HepG2 (cell line): ENCODE measurements around the gene GALNTL6. TPM values are rescaled to one million over a fixed set of nuclear protein-coding genes. Genes with fewer than 3 reads are reported as not detected.

ENCODE experiments used
- ATAC-seq: fragments of 200-7000 bp; cut with Tn5 transposase; 3 replicates; pipeline ENCODE4 v1.9.1; 2020; ENCODE audit warnings: mild to moderate bottlenecking, moderate library complexity
- BruUV-seq: library from RNA; stranded (reverse); fragments of 400-500 nt; replicated peaks from 2 replicates; lab custom pipeline; 2021; lab: Mats Ljungman, UMichigan
- CTCF ChIA-PET: fragments of 300-600 bp; formaldehyde crosslinking; extraction: SDS; loops from one replicate; lab custom pipeline; 2021; ENCODE audit warnings: low total read pairs, inconsistent platforms, low intra/inter-chr PET ratio; lab: Yijun Ruan, JAX
- POLR2A ChIA-PET: fragments of 350-600 bp; sonication (Branson Sonifier 250); formaldehyde crosslinking; loops from one replicate; lab custom pipeline; 2020; ENCODE audit warnings: antibody characterized with exemption, inconsistent platforms; lab: Yijun Ruan, JAX
- DNase-seq: peaks from one replicate; pipeline ENCODE4 v3.0.0-alpha.2; 2015; ENCODE audit warnings: low spot score
- FAIRE-seq: peaks from 3 replicates; lab custom pipeline; 2011; peaks lifted over from hg19 to GRCh38; lab: Jason Lieb, UNC
- H2AFZ ChIP-seq: one replicate; pipeline ENCODE4 v1.6.1; 2011; ENCODE audit warnings: low read length, inconsistent platforms
- H3K27ac ChIP-seq: fragments of 300-600 bp; 3 replicates; pipeline ENCODE4 v1.8.0; 2011; ENCODE audit warnings: mixed run types, mild to moderate bottlenecking, mixed read lengths, low read length, inconsistent platforms; ENCODE audit not compliant: insufficient read depth; ENCODE audit errors: extremely low read length
- H3K27me3 ChIP-seq, 2 experiments: fragments of 200-600 bp in 1 of 2; 2 replicates in 1 of 2; 3 replicates in 1 of 2; pipeline versions ENCODE4 v1.6.0 to v1.8.0; 2011; ENCODE audit warnings: low read length in 2 of 2, mild to moderate bottlenecking in 2 of 2, moderate library complexity in 2 of 2, inconsistent platforms in 1 of 2; ENCODE audit not compliant: insufficient read depth in 2 of 2, control insufficient read depth in 1 of 2
- H3K36me3 ChIP-seq, 2 experiments: fragments of 200-600 bp in 1 of 2; replicated peaks in 1 of 2; 2 replicates in 1 of 2; 3 replicates in 1 of 2; pipeline versions ENCODE4 v1.5.1 to v1.8.0; 2011; ENCODE audit warnings: low read length in 2 of 2, inconsistent platforms in 1 of 2; ENCODE audit not compliant: insufficient read depth in 2 of 2, control insufficient read depth in 1 of 2
- H3K4me1 ChIP-seq: 2 replicates; pipeline ENCODE4 v1.5.1; 2012; ENCODE audit warnings: low read length, inconsistent platforms; ENCODE audit not compliant: insufficient read depth
- H3K4me2 ChIP-seq: 2 replicates; pipeline ENCODE4 v1.6.0; 2011; ENCODE audit warnings: low read depth, low read length, inconsistent platforms
- H3K4me3 ChIP-seq, 3 experiments: fragments of 200-600 bp in 1 of 3; sonication (generic), shearing (Covaris generic) in 1 of 3; replicated peaks in 1 of 3; 2 replicates each; pipeline ENCODE4 v1.5.1; 2011 to 2016; ENCODE audit warnings: low read length in 3 of 3, inconsistent platforms in 2 of 3, low read depth in 2 of 3, mild to moderate bottlenecking in 2 of 3, control low read depth in 1 of 3, mixed read lengths in 1 of 3; ENCODE audit not compliant: insufficient read depth in 1 of 3
- H3K79me2 ChIP-seq: one replicate; pipeline ENCODE4 v1.6.1; 2011; ENCODE audit warnings: low read length, inconsistent platforms; ENCODE audit not compliant: insufficient read depth
- H3K9ac ChIP-seq: 2 replicates; pipeline ENCODE4 v1.6.0; 2011; ENCODE audit warnings: mild to moderate bottlenecking, low read depth, low read length, inconsistent platforms; ENCODE audit not compliant: insufficient read depth
- H3K9me3 ChIP-seq: 2 replicates; pipeline ENCODE4 v1.5.1; 2012; ENCODE audit warnings: mild to moderate bottlenecking, low read length
- H4K20me1 ChIP-seq: 2 replicates; pipeline ENCODE4 v1.6.0; 2011; ENCODE audit warnings: inconsistent platforms, mild to moderate bottlenecking, low read length, moderate library complexity; ENCODE audit not compliant: insufficient read depth
- FOXM1 ChIP-seq: sonication (generic); formaldehyde crosslinking; IDR thresholded peaks from 2 replicates; pipeline ENCODE4 v1.5.0; 2020; ENCODE audit warnings: missing genetic modification reagents
- NFIB ChIP-seq: sonication (generic); formaldehyde crosslinking; IDR thresholded peaks from 2 replicates; pipeline ENCODE4 v1.9.0; 2021; ENCODE audit warnings: missing genetic modification reagents, mild to moderate bottlenecking, borderline replicate concordance
- ZNF543 ChIP-seq: sonication (generic); formaldehyde crosslinking; IDR thresholded peaks from 2 replicates; pipeline ENCODE4 v1.4.0; 2020; ENCODE audit warnings: mild to moderate bottlenecking, missing genetic modification reagents
- ZNF709 ChIP-seq: sonication (generic); formaldehyde crosslinking; IDR thresholded peaks from 2 replicates; pipeline ENCODE4 v1.5.0; 2020; ENCODE audit warnings: mild to moderate bottlenecking, missing genetic modification reagents
- WGBS: methylation state at CpG from one replicate; pipeline ENCODE4 v1.1.6; 2017; ENCODE audit warnings: low lambda C conversion rate; 5-methylcytosine and 5-hydroxymethylcytosine counted together
- in situ Hi-C: cut with HindIII; loops from 2 replicates; pipeline ENCODE4 v1.10.0; 2017; ENCODE audit warnings: low pct_unique_long_range_greater_than_20kb; ENCODE audit not compliant: extremely low pct_ligation_motif_present
- intact Hi-C: fragments of 100-400 bp; cut with micrococcal nuclease; formaldehyde crosslinking; loops from one replicate; pipeline ENCODE4 v1.10.0; 2022; ENCODE audit not compliant: unreplicated experiment
- polyA plus RNA-seq, 8 experiments: library from polyadenylated mRNA; depleted of rRNA in 3 of 8; stranded (reverse) in 7 of 8; unstranded in 1 of 8; fragments of >200 nt; fragmentation: Illumina TruSeq in 4 of 8; extraction: Trizol in 4 of 8; gene quantifications; 2 replicates each; pipeline versions ENCODE4 v1.2.1 to v1.2.3, GENCODE V29; 2011 to 2016; ENCODE audit warnings: low read depth in 4 of 8, missing spikeins in 1 of 8, mixed read lengths in 1 of 8; ENCODE audit not compliant: insufficient read depth in 1 of 8
- total RNA-seq, 5 experiments: library from RNA; depleted of rRNA; stranded (reverse); fragments of >200 nt; fragmentation: Illumina TruSeq; extraction: Trizol; gene quantifications; 2 replicates each; pipeline ENCODE4 v1.2.3, GENCODE V29; 2016; ENCODE audit warnings: low read depth in 1 of 5

Gene GALNTL6
- total and polyA plus RNA-seq, 2 of the 13 experiments (the other 11 are each of a cell fraction or from before 2014, with no cell fraction given) = not detected

GRCh38 chr4:171793723-171794122 lies 19.5 kb upstream of the GALNTL6 start:
- POLR2A ChIA-PET = no interaction called here
- Histone ChIP-seq H3K9ac (no peak overlapping the region), H3K79me2 (no peaks in the 10 kb centered on the region), H3K4me1 (no peaks in the 10 kb centered on the region), H3K27me3 (no peaks in the 10 kb centered on the region), H3K27ac (no peak overlapping the region), H3K4me3 (no peak overlapping the region), H3K4me2 (no peak overlapping the region), H3K36me3 (no peaks in the 10 kb centered on the region), H2AFZ (no peak overlapping the region), H3K9me3 (no peaks in the 10 kb centered on the region), H4K20me1 (no peaks in the 10 kb centered on the region)
- intact Hi-C loops = no loop called here
- TF ChIP-seq NFIB (CRISPR knock-in tag) (no peak), ZNF543 (CRISPR knock-in tag) (no peak)
- CTCF ChIA-PET = no interaction called here
- FAIRE-seq = no peak
- no TSS peak for BruUV-seq
- WGBS = 67% methylated on average over 5 of the region's 5 CpGs
- no peak for ATAC-seq
- in situ Hi-C loops = no loop called here
- no peak for DNase-seq

DNA sequence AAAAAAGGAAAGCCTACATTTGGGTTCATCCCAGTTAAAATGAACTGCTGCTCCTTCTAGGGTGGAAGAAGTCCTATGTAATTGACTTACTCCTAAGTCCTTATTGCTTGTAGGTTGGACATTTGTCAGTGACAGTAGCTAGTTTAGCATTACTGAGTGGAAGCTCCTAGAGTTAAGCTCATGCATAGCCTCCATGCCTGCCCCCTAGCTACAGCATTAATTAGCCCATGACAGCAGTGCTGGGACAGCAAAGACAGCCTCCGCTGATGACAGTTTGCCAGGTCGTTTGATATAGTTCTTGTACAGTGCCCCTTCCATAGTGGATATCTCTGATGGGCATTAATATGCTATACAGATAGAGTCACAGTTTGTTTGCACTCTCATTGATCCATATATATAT lies 18.7 kb upstream of the GALNTL6 start:
- CTCF ChIA-PET = no interaction called here
- Histone ChIP-seq H4K20me1 (no peaks in the 10 kb centered on the region), H3K9me3 (no peaks in the 10 kb centered on the region), H3K4me1 (no peaks in the 10 kb centered on the region), H2AFZ (no peak overlapping the region), H3K79me2 (no peaks in the 10 kb centered on the region), H3K4me3 (no peak overlapping the region), H3K36me3 (no peaks in the 10 kb centered on the region), H3K27me3 (no peaks in the 10 kb centered on the region), H3K27ac (no peak overlapping the region), H3K4me2 (no peak overlapping the region), H3K9ac (no peak overlapping the region)
- FAIRE-seq (no peak), ATAC-seq (no peak), DNase-seq (no peak)
- in situ Hi-C loops (no loop called here), intact Hi-C loops (no loop called here)
- TF ChIP-seq ZNF709 (no peak), FOXM1 (CRISPR knock-in tag) (no peak)
- POLR2A ChIA-PET = no interaction called here
- no TSS peak for BruUV-seq
- WGBS = 50% methylated on average over 2 of the region's 2 CpGs
